ENCODE results near the gene ERG28. TPM values are rescaled to one million over a fixed set of nuclear protein-coding genes. Genes with fewer than 3 reads are reported as not detected.

Gene ERG28
- total RNA-seq, 4 donors from 2014 or later: 0.26 to 11.2 (median 4.2) TPM

DNA sequence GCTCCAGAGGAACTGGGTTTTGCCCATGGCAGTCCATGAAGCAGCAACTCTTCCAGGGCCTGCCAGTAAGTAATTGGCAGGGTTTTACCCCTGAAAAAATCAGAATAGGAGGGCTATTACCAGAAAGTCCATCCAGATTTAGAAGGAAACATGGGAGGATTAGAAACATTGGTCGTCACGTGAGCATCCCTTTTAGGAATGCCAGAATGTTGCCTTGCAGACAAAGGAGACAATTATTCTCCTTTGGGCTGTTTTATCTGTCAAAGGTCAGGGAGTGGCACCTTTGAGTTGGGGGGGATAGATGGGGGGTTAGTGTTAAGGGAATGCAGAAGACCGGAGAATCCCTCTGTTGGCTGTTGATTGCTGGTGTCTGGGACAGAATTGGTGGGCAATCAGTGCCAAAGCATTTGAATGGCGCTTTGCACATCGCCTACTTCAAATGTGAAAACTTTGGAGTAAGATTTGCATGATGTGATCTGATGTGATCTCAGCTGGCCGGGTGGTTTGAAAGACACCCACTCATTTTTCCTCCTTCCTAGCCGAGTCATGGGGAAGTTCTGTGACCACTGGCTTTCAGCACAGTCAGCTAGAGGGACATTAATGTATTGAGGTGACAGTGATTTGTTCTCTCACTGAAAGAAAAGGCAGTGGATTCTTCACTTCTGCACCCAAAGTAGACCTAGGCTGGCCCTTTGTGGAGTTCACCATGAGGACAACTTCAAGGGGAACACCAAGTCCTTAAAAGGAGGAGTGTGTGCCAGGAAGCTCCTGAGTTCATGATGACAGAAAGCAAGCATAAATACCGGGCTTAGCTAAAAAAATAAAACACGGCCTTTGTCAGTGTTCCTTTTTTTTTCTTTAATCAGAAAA, 50.8 kb downstream of the ERG28 start:
- no peaks in the 10 kb centered on the region for H3K4me1 ChIP-seq
- no peaks in the 10 kb centered on the region for H3K36me3 ChIP-seq
- H3K4me3 ChIP-seq: no peak overlapping the region
- no peak for DNase-seq
- H3K27ac ChIP-seq: no peak overlapping the region
- H3K9me3 ChIP-seq: no peaks in the 10 kb centered on the region
- no peak for TF ChIP-seq POLR2A (IDR thresholded peaks at IDR 0.05)
- TF ChIP-seq, protein P1, sequence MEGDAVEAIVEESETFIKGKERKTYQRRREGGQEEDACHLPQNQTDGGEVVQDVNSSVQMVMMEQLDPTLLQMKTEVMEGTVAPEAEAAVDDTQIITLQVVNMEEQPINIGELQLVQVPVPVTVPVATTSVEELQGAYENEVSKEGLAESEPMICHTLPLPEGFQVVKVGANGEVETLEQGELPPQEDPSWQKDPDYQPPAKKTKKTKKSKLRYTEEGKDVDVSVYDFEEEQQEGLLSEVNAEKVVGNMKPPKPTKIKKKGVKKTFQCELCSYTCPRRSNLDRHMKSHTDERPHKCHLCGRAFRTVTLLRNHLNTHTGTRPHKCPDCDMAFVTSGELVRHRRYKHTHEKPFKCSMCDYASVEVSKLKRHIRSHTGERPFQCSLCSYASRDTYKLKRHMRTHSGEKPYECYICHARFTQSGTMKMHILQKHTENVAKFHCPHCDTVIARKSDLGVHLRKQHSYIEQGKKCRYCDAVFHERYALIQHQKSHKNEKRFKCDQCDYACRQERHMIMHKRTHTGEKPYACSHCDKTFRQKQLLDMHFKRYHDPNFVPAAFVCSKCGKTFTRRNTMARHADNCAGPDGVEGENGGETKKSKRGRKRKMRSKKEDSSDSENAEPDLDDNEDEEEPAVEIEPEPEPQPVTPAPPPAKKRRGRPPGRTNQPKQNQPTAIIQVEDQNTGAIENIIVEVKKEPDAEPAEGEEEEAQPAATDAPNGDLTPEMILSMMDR (IDR thresholded peaks at IDR 0.05): no peak
- no peaks in the 10 kb centered on the region for H3K27me3 ChIP-seq
- intact Hi-C loops (cut with DNase I; ENCODE audit: low total_unique reads): no loop called here

DNA sequence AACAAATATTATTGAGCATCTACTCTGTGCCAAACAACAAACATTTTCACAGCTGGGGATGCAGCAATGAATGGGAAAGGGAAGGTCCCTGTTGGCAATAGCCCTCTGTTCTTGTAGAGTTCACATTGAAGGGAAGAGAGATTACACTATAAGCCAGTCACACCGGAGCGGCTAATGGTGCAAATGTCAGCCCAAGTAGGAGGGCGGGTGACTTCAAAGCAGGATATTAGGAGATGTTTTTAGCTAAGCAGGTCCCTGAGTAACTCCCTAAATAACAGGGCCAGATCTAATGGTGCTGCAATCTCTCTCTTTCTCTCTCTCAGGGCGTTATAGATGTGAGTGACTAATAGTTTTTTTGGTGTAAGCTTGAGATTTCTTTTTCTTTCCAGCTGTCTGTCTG, 51.6 kb downstream of the ERG28 start:
- DNase-seq: no peak
- no peaks in the 10 kb centered on the region for H3K4me1 ChIP-seq
- no peak overlapping the region for H3K27ac ChIP-seq
- no peaks in the 10 kb centered on the region for H3K9me3 ChIP-seq
- H3K36me3 ChIP-seq: no peaks in the 10 kb centered on the region
- TF ChIP-seq POLR2A (IDR thresholded peaks at IDR 0.05): no peak
- TF ChIP-seq, protein P1 (IDR thresholded peaks at IDR 0.05): no peak
- H3K4me3 ChIP-seq: no peak overlapping the region
- intact Hi-C loops (cut with DNase I; ENCODE audit: low total_unique reads): no loop called here
- no peaks in the 10 kb centered on the region for H3K27me3 ChIP-seq

DNA sequence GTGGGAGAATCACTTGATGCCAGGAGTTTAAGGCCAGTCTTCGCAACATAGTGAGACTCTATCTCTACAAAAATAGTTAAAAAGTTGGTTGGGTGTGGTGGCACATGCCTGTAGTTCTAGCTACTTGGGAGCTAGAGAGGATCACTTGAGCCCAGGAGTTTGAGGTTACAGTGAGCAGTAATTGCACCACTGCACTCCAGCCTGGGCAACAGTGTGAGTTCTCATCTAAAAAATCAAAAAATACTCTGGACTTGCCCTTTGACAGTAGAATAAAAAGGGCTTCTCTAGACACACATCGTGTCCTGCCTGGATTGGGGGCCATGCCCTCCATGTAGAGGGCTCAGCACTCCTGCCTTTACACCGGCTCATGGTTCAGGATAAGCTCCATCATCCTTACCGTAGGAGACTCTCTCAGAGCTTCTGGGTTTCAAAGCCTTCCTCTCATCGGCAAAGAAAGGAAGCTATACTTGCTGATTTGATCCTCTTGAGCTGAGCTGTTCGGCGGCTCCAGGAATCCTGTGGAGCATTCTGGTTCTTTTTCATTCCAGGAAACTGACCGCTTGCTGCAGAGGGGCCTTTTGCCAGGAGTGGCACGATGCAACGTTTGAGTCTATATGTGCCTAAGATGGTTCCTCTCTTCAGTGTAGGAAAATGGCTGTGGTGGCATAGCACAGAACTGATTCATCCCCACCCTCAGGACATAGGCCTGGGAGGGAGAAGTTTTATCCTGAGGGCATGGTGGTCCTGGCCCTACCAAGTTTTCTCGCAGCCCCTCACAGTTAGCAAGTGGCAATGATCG, 52.6 kb downstream of the ERG28 start:
- intact Hi-C loops (cut with DNase I; ENCODE audit: low total_unique reads): no loop called here
- no peak overlapping the region for H3K27ac ChIP-seq
- H3K4me1 ChIP-seq: no peaks in the 10 kb centered on the region
- TF ChIP-seq, protein P1 (IDR thresholded peaks at IDR 0.05): no peak
- TF ChIP-seq POLR2A (IDR thresholded peaks at IDR 0.05): no peak
- H3K27me3 ChIP-seq: no peaks in the 10 kb centered on the region
- no peak overlapping the region for H3K4me3 ChIP-seq
- no peaks in the 10 kb centered on the region for H3K9me3 ChIP-seq
- no peak for DNase-seq
- no peaks in the 10 kb centered on the region for H3K36me3 ChIP-seq

DNA sequence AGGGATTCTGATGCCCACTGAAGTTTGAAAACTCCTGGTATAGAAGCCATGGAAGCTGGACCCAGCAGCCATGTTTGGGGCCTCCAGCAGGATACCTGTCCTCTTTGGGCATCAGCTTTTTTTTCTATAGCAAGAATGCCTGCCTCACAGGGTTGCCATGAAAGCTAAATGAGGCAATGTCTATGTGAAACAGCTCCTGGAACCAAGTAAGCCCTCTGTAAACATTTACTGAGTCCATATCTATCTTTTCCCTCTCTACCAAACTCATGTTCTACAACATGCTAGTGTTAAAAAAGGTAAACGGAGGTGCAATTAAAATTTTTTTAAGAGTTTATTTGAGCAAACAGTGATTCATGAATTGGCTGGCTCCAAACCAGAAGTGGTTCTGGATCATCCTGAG, 53.6 kb downstream of the ERG28 start:
- H3K9me3 ChIP-seq: no peaks in the 10 kb centered on the region
- no peak overlapping the region for H3K27ac ChIP-seq
- H3K4me3 ChIP-seq: no peak overlapping the region
- H3K27me3 ChIP-seq: no peaks in the 10 kb centered on the region
- intact Hi-C loops (cut with DNase I; ENCODE audit: low total_unique reads): no loop called here
- no peak for TF ChIP-seq POLR2A (IDR thresholded peaks at IDR 0.05)
- TF ChIP-seq, protein P1 (IDR thresholded peaks at IDR 0.05): no peak
- H3K36me3 ChIP-seq: no peaks in the 10 kb centered on the region
- DNase-seq: no peak
- H3K4me1 ChIP-seq: no peaks in the 10 kb centered on the region

DNA sequence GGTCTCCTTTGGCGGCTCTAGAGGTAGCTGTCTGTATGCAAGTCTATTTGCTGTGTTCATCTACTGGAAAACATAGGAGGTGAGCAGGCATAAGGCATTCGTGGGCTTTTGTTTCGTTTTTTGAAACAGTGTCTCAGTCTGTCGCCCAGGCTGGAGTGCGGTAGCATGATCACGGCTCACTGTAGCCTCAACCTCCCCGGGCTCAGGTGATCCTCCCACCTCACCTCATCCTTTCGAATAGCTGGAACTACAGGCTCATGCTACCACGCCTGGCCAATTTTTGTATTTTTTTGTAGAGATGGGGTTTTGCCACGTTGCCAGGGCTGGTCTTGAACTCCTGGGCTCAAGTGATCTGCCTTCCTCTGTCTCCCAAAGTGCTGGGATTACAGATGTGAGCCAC, 54.8 kb downstream of the ERG28 start:
- Histone ChIP-seq H3K36me3 (no peaks in the 10 kb centered on the region), H3K4me1 (no peaks in the 10 kb centered on the region), H3K27ac (no peak overlapping the region), H3K27me3 (no peaks in the 10 kb centered on the region), H3K9me3 (no peaks in the 10 kb centered on the region), H3K4me3 (no peak overlapping the region)
- DNase-seq: no peak
- TF ChIP-seq, protein P1 (IDR thresholded peaks at IDR 0.05): no peak
- no peak for TF ChIP-seq POLR2A (IDR thresholded peaks at IDR 0.05)
- intact Hi-C loops (cut with DNase I; ENCODE audit: low total_unique reads): no loop called here

All from uterus (tissue), 4 donors.